Sigmoid colon (tissue), 4 donors: ENCODE results near the gene ACADL.

ENCODE experiments used
- CTCF ChIP-seq, 4 experiments: fragments of 450-650 bp in 3 of 4; fragments of 200-600 bp in 1 of 4; IDR thresholded peaks; one replicate each; pipeline ENCODE4 v1.5.1; 2016 to 2019; ENCODE audit warnings: antibody characterized with exemption in 4 of 4, mild to moderate bottlenecking in 3 of 4, moderate library complexity in 2 of 4
- EP300 ChIP-seq, 4 donors: sonication (generic); formaldehyde crosslinking; IDR thresholded peaks; one replicate each; pipeline ENCODE4 v1.6.1; 2017; ENCODE audit warnings: antibody characterized with exemption in 4 of 4
- POLR2A ChIP-seq, 2 donors: fragments of 450-650 bp; IDR thresholded peaks; one replicate each; pipeline ENCODE4 v1.6.1; 2016; ENCODE audit warnings: antibody characterized with exemption in 2 of 2, mild to moderate bottlenecking in 2 of 2, moderate library complexity in 2 of 2
- POLR2AphosphoS5 ChIP-seq, 4 donors: sonication (generic); formaldehyde crosslinking; IDR thresholded peaks; one replicate each; pipeline ENCODE4 v1.6.1; 2017; ENCODE audit warnings: antibody characterized with exemption in 4 of 4

GRCh38 chr2:210224941-210225672 is at the start of gene ACADL:
- TF ChIP-seq CTCF (IDR thresholded peaks at IDR 0.05) (no peak), POLR2AphosphoS5 (IDR thresholded peaks at IDR 0.05) (no peak), EP300 (IDR thresholded peaks at IDR 0.05) (no peak), POLR2A (IDR thresholded peaks at IDR 0.05) (no peak)
